HG02642 (cell line): ENCODE measurements around the gene CALD1.
A peak's percentile ranks its signal among the peaks of the same experiment; 100 is the strongest.

ENCODE experiments used
- ATAC-seq: cut with Tn5 transposase; IDR thresholded peaks from one replicate; pipeline ENCODE4 v1.9.1; 2021; ENCODE audit warnings: mild to moderate bottlenecking; ENCODE audit not compliant: unreplicated experiment, poor library complexity

CALD1 gene

DNA sequence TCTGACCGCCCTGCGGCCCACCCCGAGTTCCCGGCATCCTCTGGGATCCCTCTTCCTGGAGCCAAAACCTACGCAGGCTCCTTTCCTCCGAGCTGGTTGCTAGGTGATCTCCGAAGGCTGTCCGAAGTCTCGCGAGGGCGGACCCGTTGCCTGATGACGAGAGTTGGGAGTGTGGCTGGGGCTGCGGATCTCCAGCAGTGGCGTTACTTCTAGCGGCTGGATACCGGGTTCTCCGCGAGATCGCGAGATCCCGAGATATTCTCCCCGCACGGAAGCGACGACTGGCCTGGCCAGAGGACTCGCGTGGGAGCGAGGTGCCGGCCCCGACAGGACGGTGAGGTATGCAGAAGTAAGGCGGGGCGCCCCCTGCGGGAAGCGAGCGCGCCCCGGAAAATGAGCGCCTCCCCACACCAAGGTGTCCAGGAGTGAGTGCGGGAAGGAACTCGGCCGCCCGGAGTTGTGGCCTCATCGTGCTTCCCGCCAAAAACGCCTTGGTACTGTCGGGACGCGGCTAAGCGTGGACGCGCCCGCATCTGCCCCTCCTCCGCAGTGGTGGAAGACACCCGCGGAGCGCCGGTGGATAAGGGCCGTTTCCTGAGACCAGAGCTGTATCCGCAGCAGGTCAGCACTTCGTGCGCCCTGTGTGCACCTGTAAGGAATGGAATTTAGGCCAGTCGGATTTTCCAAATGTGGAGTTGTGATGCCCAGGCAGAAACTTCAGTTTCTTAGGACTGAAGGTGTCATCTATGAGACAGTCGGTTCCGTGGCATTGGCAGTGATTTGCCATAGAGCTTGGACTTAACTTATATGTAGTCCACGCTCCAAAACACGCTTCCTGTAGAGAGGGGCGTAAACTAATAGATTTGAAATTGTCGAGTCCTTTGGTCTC lies 207.2 kb downstream of the CALD1 start, which contains the start of gene AGBL3:
Gene AGBL3 (plus strand): TSS at position 146 of the 889 bp plus-strand sequence. CDS start 1,426 bp downstream, outside the sequence.
- ATAC-seq, result peak; percentile 92

DNA sequence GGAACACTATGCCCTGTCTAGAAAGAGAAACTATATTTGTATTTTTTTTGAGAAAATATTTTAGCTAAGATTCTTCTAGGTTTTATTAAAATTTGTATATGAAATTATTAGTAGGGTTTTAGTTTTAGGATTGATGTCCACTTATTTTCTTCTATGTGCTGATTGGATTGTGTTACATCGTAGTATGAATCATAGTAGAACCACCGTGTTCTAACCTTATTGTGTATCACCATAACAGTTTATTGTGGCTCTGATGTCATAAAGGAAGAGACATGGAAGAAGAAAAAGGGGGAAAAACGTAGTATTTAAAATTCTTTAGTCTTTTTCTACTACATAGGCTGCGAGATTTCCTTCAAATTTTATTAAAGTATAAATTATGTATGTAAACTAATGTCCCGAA lies 208.7 kb downstream of the CALD1 start:
- no peak for ATAC-seq

DNA sequence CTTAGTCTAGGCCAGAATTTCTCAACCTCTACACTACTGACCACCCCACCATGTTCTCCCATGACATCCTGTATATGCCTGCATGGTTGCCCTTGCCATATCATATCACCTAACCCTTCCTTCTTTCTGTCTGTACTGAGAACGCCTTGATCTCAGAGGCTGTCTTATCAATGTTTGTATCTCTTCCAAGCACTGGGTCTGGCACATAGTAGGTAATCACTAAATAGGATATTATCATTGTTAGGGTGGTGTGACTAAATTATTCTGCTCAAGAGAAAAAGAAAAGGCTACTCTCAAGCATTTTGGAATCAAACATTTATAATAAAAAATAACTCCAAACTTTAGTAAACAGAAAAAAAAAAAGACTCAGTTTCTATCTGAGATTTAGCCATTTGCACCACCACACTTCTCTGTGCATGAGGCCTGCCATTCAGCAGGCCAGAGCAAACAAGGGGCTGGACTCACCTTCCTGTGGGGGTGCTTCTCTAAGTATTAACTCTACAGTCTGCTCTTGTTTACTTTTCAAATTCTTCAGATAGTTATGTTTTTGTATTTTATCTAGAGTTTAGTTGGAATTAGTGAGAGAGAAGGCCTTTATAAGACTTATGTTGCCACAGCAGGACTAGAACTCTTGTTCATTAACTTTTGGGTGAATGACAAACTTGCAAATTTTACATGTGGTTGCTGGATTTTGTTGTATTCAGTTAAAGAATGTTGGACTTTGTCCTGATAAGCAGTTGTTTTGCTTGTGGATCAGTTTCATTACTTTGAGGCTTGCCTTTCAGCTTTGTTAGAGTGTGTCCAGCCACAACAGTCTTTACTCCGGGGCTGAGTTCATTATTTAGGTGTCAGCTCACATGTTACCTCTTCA lies 212.3 kb downstream of the CALD1 start:
- ATAC-seq, result no peak

DNA sequence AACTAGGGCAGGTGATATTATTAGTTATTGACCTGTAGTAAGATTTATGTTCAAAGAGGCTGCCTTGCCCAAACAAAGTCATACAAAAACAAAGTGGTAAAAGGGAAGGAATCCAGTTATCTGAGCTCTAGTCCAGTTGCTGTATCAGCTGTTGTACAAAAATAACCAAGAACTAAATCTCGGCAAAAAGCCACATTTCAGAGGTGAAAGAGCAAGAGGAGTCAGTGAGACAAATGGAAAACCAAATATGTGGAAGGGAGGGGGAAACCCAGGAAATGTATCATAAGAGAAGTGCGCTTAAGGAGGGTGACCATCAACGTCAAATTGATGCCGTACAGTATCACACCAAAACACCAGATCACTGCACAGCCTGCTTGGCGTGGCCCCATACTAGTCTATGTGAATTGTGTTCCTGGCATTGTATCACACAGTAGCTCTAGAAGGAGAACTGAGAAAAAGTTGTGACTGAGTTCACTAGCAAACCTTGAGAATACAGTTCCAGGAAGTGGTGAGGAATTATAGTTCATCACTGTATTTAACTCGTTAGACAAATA lies 213.3 kb downstream of the CALD1 start:
- ATAC-seq, result peak; percentile 66

DNA sequence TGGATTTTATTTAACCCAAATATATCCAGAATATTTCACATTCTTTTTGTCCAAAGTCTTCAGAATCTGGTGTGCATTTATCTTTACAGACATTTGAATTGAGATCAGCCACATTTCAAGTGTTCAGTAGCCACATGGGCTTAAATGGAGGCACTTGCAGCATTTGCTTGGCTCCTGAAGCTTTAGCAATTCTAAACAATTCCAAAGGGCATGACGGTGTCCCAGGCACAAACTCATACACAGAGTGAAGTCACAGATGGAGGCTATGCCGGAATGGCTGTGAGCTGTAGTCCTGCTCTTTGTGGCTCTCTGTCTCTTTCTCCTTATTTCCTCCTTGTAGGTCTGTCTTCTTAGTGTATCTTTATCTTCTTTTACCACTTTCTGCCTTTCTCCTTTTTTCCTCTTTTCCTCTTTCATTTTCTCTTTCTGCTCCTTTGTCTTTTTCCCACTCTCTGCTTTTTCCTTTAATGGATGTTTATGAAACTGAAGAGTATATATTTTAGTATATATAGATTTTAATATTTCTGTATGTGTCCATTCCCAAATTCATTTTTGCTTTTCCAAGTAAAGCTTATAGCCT lies 214.5 kb downstream of the CALD1 start:
- no peak for ATAC-seq

DNA sequence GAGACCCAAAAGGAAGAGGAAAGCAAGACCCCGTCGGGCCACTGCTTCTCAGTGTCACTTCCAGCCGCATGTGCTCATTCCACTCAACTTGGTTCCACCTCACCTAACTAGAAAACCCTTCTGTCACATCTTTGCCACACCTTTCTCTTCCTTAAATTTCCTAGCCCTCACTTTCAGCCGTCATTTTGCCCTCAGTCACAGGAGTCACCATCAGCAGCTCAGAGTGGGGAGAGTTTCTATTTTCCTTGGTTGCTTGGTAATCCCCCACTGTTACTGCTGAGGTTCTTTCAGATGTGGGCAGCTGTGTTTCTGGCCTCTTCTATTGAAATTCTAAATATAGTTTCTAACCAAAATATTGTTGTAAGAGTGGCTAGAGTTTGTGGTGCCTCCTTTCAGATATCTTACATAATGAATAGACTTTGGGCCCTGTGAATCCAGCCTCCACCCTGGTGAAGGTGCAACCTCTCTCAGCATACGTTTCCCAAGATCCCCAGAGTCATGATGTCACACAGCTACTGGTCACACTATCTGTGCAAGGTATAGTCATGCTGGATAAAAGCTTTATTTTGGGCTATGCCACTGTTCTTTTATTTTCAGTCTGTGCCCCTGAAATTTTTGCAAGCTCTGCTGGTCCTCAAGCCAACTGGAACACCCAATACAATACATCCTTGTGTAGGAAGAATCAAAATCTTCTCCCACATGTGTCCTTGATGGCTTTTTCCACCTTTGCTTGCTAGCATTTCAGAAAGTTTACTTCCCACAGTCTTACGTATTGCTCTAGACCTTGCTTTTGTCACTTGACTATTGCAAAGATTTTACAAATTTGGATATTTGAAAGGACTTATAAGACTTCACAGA lies 216.0 kb downstream of the CALD1 start:
- ATAC-seq, result peak; percentile 48

DNA sequence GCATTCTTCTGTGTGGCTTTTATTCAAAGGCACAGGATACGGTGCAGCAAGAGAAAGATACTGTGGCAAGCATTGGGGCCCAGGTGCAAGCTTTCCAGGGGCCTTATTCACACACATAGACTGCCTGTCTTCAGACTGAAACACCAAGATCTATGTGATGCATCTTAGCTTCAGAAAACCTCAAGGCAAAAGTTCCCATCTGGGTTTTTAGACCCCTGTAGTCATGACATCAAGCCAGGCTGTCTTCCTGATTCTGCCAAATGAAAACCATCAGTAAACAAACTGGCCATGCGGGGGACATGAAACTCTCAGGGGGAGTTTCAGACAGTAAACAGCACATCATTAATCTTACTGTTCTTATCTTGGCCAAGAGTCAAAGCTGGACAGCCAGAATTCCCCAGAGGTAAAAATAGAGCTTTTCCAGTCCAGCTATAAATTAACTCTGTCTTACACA lies 216.7 kb downstream of the CALD1 start:
- peak; percentile 53 for ATAC-seq

DNA sequence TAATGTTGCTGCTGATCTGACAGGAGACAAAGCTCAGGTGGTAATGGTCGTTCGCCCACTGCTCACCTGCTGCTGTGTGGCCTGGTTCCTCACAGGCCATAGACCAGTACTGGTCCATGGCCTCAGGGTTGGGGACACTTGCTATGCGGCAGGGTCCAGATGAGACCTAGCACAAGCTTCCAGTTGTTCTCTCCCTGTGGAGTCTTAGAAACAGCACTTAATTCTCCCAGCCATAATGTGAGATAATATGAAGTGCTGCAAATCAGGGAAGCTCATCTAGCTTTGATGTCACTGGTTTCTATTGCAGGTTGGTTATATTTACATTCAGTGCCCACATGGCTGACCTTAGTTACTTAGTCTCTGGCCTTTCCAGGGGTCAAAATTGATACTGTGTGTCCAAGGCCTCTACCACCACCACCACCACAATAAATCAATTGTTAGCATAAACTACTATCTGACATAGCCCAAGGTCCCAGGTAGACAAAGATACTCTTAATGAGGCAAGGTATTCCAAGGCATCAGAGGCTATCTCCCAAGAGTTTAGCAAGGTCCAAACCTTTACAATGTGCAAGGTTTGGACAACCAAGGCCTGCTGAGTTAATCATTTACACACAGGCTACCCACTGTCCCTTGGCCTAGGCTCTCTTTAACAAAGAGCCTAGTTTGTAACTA lies 217.9 kb downstream of the CALD1 start:
- no peak for ATAC-seq

DNA sequence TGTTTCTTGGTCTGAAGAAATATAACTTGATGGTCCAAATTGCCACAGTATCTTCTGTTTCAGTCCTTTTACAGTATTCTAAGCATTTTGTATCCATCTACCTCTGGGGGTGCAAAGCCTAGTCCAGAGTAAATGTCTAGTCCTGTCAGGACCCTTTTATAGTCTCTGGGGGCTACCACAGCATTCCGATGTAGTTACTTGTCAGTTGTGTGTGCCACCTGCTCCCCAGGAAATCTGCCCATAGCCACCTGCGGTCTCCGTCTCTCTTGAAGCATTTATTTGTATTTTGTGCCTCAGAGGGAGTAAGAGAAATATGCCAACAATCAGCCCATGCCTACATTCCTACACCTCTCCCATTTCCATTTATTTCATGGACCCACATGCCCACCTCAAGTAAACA lies 219.7 kb downstream of the CALD1 start:
- ATAC-seq, result no peak

DNA sequence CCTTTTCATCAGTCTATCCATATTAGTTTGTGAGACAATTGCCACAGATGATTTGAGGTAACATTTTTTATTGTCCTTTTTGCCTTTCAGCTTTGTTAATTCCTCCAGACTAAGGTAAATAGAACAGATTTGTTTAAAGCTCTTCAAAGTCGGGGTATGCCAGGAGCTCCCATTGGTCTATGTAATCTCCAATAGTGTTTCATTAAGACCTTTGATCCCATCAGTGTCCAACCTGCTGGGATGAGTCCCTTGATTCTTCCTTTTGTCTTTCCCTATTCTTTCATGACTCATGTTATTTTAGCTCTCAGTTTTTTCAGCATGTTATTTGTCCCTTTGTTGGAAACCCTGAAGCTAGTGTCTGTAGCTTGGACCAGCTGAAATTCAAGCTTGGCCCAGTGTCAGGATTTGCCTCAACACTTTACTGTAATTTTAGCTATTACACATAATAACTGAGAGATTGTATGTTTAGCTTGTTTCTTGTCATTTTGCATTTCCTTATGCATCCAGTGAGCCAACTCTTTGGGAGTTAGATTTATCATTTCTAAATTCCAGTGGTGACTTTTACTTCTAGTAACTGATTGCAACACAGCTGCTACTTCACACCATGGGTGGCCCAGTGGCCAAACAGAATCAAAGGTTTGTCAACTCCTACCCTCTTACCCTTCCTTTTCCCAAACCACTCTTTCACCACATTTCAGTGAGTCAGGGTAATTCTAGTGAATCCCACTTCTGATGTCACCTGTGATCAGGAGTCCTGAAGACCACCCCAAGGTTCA lies 222.1 kb downstream of the CALD1 start:
- no peak for ATAC-seq

DNA sequence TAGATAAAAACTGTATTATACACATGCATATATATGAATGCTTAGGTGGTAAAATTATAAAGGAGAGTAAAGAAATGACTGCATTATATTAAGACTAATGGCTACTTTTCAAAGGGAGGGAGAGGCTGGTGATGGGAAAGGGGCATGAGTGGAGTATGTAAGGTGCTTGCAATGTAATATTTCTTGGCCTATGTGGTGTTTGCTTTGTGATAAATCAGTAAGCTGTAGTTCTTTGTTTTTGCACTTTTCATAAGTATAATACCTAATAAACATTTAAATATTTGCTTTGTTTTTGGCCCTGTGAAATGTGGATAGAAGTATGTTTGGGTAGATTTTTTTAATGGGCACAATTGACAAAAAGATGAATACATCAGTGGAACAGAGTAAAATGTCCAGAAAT lies 232.8 kb downstream of the CALD1 start:
- no peak for ATAC-seq
